Measurements from ENCODE around the gene MINDY4.

Gene MINDY4

DNA sequence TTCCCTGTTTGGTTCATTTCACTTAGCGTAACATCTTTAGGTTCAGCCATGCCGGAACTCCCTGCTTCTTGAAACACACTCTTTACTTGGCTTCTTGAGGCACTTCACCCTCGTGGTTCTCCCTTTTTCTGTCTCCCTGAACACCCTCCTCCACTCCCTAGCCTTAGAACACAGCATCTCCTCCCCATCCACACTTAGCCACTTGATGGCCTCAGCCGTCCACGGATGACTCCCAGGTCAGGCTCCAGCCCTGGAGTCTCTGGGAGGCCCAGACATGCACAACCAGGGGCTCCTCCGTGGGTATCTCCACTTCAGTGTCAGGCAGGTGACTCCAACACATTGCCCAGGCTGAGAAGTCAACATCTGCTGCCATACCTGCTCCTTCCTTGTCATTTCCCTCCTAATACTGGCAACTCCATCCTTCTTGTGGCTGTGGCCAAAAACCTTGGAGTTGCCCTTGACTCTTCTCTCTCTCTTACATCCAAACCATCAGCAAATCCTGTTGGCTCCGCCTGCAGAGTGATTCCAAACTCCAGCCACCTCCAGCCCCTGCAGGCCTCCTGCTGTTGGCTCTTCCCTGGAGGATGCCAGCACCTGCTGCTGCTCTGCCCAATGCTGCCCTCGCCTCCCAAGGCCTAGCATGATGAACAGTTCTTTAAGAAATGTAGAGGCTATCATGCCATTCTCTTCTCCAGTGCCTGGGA is 27.7 kb upstream of the MINDY4 start:
- no peak for FAIRE-seq

DNA sequence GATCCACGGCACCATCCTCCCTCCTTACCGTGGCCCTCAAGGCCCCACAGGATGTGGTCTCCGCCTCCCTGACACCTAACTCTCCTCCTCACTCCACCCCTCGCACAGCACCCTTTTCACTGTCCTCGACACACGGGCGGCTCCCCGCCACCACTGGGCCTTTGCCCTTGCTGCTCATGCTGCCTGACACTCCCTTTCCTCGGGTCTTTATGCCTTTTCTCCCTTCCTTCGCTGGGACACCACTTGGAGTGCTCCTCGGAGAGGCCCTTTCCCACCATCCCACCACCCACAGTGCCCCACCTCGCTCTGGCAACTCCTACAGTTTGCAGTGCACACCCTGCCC is 27.2 kb upstream of the MINDY4 start:
- FAIRE-seq: no peak

DNA sequence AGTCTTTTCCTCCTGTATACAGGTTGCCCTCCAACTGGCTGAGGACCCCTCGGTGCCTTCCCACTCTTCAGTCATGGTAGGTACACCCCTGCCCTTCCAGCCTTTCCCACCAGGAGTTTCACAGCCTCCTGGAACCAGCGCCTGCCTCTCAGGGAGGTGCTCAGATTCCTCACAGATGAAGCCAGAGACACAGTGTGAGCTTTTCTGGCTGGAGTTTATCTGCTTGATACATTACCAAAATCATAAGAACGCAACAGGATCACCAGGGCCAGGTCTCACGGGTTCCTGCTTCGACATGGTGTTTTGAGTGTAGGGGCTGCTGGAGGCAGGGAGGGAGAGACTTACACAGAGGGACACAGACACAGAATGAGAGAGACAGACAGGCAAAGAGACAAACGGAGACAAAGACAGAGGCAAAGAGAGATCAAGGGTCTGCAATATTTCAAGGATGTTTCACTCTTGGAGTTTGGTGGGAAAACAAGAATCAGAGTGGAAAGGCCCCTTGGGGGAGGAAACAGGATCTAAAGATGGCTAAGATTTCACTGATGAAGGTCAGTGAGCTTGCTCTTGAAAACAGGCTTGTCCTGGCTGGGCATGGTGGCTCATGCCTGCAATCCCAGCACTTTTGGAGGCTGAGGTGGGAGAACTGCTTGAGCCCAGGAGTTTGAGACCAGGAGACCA is 25.8 kb upstream of the MINDY4 start:
- FAIRE-seq: no peak

DNA sequence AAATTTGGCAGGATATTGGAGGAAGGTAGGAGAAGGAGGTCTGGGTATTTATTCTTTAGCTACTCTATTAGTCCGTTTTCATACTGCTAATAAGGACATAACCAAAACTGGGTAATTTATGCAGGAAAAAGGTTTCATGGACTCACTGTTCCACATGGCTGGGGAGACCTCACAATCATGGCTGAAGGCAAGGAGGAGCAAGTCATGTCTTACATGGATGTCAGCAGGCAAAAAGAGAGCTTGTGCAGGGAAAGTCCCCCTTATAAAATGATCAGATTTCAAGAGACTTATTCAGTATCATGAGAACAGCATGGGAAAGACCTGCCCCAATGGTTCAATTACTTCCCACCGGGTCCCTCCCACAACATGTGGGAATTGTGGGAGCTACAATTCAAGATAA is 21.2 kb upstream of the MINDY4 start:
- no peak for FAIRE-seq

DNA sequence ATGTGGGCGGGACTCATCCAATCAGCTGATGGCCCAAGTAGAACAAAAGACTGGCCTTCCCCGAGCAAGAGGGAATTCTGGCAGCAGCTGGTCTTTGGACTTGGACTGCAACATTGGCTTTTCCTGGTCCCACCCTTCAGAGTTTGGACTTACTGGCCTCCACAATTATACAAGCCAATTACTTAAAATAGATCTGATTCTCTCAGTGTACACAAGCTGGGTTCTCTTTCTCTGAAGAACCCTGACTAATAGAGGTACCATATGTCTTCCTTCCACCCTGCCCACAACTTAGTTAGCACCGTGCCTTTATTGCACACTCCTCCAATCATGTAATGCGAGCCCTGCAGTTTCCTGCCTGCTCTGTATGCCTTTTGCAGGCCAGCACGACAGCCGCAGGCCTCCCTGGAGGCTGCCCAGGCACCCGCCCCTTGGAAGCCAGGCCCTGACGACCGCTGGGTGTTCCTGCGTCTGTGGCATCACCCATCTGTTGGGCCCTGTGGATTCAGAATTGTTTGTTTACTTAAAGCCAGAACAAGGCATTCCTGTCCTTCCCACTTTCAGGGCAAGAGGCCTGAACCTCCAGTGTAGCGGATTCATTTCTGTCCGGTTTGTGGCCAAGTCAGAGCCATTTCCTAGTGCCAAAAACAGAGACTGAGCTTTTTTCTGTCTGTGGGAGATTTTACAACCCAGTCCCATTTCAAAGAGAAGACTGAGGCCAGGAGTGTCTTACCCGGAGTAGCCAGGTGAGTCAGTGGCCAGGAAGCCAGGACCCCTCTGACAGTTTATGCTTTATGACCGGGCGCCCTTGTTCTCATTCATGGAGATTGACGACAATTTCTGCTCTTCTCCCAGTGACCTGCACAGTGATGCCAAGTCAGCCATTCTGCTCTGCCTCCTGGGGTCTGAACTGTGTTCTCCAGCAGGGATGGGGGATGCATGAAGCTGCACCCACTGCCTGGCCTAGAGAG is 20.2 kb upstream of the MINDY4 start:
- FAIRE-seq: no peak

DNA sequence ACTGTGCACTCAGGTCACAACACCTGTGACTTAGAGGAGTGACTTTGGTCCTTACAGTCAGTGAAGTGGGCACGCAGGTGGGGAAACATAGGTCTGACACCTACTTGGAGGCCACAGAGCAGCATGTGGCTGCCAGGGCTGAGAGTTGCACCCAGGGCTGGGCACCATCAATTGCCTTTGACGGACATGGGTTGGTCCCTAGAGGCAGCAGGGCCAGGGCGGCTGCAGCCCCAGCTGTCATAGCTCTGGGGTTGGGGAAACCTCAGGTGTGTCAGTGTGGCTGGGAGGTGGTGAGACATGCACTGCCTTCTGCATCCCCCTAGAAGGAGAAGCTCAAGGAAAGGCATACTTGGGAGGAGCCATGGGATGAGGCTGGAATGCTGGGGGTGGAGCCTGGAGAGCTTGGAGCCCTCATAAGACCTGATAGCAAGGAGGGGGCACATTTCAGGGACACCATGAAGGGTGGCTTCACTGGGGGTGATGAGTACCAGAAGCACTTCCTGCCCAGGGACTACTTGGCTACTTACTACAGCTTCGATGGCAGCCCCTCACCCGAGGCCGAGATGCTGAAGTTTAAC is 19.4 kb upstream of the MINDY4 start, which contains the start of gene INMT:
INMT (plus strand) TSS at position 440 of the 578 bp plus-strand sequence; CDS start at position 456, 16 bp downstream.
- FAIRE-seq: no peak

DNA sequence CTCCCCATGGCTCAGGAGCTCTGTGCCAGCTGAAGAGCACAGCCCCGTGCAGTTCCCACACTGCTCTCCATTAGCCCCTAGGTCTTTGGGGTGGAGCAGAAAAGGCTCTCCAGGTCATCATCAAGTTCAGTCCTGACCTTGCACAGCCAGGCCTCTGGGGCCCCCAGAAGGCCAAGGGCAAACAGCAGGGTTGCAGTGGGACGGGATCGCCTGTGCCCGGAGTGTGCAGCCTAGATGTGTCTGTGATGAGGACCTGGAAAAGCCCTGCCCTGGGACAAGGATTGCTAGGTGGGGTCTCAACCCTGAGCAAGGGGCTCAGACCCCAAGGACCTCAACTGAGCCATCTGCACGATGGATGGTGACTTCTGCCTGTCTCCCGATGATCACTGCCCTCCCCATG is 18.7 kb upstream of the MINDY4 start:
- no peak for FAIRE-seq

DNA sequence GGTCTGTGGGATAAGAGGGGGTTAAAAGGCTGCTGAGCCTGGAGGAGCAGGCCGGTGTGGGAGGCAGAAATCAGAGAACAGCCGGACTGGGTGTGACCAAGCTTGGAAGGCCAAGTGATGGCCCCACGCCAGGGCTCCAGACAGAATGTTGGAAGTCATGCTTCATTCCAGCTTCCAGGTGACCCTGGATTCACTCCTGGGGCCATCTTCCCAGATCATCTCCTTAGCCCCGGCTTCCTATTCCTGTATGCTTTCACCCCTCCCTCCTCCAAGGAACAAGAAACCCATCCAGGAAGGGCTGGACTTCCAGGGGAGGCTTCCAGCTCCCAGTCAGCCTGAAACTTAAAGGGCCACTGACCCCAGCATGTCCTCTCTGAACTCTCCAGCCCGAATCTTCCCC is 18.2 kb upstream of the MINDY4 start:
- FAIRE-seq: no peak

DNA sequence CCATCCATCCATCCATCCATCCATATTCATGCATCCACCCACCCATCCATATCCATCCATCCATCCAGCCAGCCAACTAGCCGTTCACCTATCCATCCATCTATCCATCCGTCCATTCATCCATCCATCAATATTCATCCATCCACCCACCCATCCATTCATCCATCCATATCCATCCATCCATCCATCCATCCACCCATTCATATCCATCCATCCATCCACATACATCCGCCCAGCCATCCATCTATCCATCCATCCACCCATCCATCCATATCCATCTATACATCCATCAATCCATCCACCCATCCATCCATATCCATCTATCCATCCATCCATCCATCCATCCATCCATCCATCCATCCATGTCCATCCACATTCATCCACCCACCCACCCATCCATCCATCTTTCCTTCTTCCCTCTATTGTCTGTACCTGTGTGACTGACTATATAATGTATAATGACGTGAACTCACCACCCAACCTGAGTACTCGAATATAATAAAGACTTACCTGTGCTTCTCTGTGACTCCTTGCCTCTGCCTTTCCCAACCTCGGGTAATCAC is 16.8 kb upstream of the MINDY4 start:
- FAIRE-seq: no peak

DNA sequence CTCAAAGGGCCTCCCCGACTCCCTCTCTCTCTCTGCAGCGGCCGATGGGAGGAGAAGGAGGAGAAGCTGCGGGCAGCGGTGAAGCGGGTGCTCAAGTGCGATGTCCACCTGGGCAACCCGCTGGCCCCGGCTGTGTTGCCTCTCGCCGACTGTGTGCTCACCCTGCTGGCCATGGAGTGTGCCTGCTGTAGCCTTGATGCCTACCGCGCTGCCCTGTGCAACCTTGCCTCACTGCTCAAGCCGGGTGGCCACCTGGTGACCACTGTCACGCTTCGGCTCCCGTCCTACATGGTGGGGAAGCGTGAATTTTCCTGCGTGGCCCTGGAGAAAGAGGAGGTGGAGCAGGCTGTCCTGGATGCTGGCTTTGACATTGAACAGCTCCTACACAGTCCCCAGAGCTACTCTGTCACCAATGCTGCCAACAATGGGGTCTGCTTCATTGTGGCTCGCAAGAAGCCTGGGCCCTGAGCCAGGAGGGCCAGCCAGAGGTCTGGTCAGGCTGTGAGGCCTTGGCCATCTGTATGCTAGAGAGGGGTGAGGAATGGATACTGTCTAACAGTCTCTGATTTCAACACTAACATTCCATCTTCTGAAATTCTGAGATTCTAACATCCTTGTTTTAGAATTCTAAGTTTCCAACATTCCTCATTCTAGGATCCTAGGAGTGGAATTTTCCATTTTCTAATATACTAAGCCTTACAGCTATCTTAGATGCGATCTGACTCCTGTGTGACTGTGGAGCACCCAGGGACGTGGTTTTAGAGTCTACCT is 15.6 kb upstream of the MINDY4 start:
- FAIRE-seq: no peak

DNA sequence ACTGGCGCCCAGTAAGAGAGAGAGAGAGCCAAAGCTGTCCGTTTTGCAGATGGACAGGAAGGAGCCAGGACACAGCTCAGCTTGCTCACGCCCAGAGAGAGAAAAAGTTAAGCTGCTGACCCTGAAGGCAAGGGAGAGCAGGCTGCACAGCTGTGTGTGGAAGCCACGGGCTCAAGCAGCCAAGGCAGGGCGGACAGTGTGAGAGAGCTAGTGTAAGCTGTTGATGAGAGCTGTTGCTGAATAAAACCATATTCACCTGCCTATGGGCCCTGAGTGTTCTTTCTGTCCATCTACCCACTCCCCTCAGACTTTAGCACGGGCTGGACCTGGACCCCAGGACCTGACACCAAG is 13.9 kb upstream of the MINDY4 start:
- FAIRE-seq: no peak

DNA sequence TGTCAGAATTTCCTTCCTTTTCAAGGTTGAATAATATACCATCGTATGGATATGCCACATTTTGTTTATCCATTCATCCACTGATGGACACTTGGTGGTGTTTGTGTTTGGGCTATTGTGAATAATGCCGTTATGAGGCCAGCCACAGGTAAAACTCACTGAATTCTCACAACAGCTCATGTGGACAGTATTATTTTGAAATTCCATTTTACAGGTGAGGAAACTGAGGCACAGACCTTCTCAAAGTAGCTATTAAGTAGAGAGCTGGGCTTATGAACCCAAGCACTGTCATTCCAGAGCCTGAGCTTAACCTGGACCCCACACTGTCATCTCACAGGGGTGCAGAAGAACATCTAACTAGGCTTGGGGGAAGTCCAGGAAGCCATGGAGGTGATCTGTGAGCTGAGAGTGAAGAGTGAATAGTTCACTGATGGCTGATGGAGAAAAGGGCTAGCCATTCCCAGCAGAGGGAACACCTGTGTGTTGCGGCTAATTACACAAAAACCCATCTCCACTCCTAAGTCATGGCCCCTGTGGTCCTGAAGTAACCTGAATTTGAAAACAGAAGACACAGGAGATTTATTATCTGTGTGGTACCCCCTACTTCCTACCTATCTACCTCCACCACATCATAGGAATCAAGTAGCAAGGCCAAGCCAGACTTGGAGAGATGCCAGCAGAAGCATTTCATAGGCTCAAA is 10.6 kb upstream of the MINDY4 start:
- FAIRE-seq: no peak

DNA sequence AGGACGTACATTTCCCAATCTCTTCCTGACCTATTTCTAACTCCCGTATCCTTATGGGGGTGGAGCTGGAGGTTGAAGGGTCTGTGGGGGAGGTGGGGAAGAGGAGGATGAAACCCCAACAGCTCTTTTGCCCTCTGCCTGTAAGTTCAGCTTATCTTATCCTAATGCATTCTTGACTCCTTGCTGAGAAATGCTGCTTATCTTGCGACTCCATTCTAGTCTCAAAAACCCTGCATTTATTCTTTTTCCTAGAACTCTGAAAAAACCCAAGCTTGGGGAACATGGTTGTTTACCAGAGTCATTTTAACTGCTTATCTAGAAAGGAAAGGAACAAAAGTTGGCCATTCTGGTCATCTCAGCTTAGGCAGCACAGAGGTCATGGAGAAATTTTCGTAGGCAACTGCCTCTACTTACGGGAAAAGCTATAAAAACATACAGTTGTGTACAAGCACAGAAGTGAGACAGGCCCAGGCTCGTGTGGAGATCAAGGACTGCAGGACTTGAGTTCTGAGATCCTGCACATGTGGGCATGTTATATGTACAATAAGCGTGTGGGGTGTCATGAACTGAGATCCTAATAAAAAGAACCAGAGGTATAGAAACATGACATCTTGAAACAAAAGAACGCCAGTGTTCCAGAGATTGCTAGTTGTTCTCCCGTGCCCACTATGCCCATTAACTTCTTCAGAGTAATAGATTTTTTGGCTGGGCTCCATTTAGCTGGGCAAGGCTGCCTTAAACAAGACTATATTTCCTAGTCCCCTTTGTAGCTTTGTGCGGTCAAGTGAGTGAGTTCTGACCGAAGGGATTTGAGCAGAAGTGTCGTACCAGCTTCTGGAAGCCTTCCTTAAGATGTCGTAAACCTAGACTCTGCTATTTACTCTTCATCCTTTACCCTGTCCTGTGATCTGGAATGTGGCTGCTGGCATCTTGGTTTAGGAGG is 9.7 kb upstream of the MINDY4 start:
- no peak for FAIRE-seq

DNA sequence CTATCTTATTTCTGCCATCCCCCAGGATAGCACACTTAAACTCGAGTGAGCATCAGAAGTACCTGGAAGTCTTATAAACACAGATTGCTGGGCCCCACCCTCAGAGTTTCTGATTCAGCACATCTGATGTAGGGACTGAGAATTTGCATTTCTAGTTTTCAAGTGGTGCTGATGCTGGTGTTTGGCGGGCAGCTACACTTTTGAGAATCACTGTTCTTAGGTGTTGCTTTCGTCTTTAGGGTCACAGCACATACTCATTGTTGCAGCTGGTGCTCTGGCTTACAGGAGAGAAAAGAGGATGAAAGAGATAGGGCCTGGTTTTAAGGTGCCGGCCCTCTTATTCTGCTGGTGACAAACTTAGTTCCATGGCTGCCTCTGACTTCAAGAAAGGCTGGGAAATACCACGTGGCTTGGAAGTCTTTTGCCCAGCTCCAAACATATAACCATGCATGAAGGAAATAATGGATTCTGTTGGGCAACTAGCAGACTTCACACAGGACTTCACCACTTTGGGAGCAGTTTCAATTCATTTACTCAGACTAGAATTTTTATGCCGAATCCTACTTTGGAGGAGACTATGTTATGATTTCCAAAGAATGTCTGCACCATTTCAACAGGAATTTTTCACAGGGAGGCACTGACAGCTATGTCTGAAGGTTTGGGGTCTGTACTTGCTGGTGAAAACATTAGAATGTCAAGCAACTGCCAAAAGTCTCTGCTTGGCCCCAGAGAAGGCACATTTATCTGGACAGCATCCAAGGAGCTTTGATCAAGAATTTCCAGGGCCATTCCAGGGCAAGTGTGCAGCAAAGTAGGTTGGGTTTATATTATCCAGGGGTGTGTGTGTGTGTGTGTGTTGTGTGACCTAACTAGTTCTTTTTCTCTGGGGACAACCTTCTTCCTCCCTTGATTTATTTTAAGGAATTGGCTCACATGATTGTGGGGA is 6.9 kb upstream of the MINDY4 start:
- no peak for FAIRE-seq

DNA sequence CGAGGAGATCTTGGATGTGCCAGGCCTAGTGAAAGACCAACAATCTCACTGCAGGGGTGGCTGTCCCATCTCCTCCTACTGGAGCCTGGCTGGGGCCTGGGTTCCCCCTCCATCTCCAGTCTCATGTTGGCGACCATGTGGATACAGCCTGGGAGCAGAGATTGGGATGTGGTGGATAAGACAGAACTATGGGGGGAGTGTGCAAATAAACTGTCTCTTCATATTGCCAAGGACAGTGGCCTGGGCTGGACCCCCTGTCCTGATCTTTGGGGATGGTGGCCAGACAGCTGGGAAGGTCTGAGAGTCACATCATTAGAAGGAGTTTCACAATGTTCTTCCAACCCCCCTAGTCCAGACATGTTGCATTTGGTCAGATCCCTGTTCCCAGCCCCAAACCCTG is 5.8 kb upstream of the MINDY4 start:
- FAIRE-seq: no peak

DNA sequence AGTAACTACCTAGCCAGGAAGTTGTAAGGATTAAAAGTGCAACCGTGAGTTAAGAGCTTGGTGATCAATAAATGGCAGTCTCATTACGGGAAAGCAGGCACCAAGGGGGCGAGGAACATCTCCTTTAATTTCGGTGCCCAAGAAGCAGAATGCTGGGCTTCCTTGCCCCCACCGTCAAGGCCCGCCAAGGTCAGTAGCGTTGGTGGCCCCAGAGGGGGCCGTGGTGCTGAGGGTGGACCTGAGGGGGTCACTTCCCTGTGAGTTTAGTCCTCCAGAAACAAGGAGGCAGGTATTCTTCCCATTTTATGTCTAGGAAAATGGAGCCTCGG is 408 bp upstream of the MINDY4 start:
- FAIRE-seq: no peak

DNA sequence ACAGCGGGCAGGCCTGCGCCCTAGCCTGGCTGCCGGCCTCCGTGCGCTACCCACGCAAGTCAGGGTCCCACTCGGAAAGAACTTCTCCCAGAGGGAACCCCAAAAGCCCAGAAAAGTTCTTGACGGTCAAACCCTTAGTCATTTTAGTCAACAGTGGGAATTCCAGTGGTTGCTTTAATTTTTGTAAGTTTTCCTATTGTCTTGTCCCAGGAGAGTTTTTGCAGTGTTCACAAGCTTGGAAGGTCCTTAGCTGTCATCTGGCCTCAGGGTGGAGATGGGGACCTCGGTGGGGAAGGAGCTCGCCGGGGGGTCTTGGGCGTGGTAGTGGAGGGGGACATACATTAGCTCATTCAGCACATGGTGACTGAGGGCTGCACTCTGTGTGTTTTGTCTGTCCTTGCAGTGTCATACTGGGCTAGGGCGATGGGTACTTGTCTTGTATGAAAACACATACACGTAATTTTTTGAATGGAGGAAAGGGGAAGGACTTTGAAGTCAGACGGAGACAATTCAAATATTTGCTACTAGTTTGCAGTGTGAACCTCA is 736 bp downstream of the MINDY4 start:
- FAIRE-seq: no peak

DNA sequence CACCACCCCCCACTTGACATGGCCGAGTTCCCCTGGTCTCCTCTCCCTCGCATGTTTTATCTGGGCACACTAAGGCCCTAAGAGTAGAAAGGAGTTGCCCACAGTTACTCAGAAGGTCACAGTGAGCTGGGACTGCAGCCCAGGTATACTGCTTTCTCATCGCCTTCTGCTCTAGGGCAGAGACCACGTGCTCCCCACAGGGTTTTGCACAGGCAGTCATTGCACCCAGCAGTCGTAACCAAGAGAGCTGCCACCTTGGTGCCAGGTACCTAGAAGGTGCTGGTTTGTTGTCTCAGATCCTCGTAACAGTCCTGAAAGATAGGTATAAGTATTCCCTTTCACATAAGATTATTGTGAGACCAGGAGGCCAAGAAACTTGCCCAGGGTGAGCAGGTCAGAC is 1.8 kb downstream of the MINDY4 start:
- no peak for FAIRE-seq

DNA sequence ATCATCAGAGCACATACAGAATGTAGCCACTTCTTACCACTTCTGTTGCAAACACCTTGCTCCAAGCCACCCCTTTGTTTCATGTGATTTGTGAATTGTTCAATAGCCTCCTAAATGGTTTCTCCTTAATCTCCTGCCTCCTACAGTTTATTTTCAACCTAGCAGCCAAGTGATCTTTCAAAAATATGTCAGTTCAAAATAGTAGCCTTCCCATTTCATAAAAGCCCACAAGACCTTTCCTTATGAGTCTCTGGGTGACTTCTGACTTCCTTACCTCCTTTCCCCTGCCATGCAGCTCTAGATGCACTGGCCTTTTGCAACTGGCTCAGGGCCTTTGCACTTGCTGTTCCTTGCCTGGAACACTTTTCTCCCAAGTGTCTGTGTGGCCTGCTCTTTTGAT is 4.8 kb downstream of the MINDY4 start:
- no peak for FAIRE-seq

Data from A204.1 (cell line).